Fibroblast of villous mesenchyme (primary cell): ENCODE measurements around the gene CUZD1. TPM values are rescaled to one million over a fixed set of nuclear protein-coding genes. Genes with fewer than 3 reads are reported as not detected.

ENCODE experiments used
- DNase-seq: peaks from one replicate; pipeline ENCODE4 v3.0.0-alpha.2; 2010; ENCODE audit warnings: low read depth
- H3K4me3 ChIP-seq: 2 replicates; pipeline ENCODE4 v1.5.1; 2011; ENCODE audit warnings: low read depth, mild to moderate bottlenecking, low read length
- CTCF ChIP-seq: IDR thresholded peaks from 2 replicates; pipeline ENCODE4 v1.5.1; 2012; ENCODE audit warnings: low read depth, mild to moderate bottlenecking, low read length; ENCODE audit not compliant: insufficient read depth
- total RNA-seq: library from RNA; depleted of rRNA; stranded (reverse); fragments of >200 nt; gene quantifications from 2 replicates; pipeline ENCODE4 v1.2.3, GENCODE V29; 2012

Gene CUZD1
- total RNA-seq, 1 donor = 0.43 TPM

GRCh38 chr10:122782911-122783310 lies 62.7 kb downstream of the CUZD1 start:
- no peak for TF ChIP-seq CTCF
- no peak overlapping the region for H3K4me3 ChIP-seq
- no peak for DNase-seq

Other genes starting within 250 kb of the CUZD1 start
- not detected in 2 replicates for gene C10orf120, start 146.0 kb downstream of the CUZD1 start, total RNA-seq
- gene FAM24B, start 33.7 kb upstream of the CUZD1 start, total RNA-seq = 2.9 and 3.5 TPM in 2 replicates
- gene FAM24A, start 64.8 kb upstream of the CUZD1 start, total RNA-seq = not detected in 2 replicates
- gene C10orf88, start 108.4 kb upstream of the CUZD1 start, total RNA-seq = 9.7 and 9.9 TPM in 2 replicates
- gene PSTK, start 134.5 kb upstream of the CUZD1 start, total RNA-seq = 5.5 and 5.6 TPM in 2 replicates
- 2.9 and 4.3 TPM in 2 replicates for gene IKZF5, start 162.9 kb upstream of the CUZD1 start, total RNA-seq
- gene ACADSB, start 163.1 kb upstream of the CUZD1 start, total RNA-seq = 4.2 and 4.3 TPM in 2 replicates